HG02763 (cell line): ENCODE results near the gene C1orf105.
A peak's percentile ranks its signal among the peaks of the same experiment; 100 is the strongest.
"Not testable (repeated sequence)": the region's sequence is repeated elsewhere in the genome, so short reads cannot be mapped to it uniquely, and the experiment has no call there.

Experiments
- ATAC-seq: cut with Tn5 transposase; IDR thresholded peaks from one replicate; pipeline ENCODE4 v1.9.1; 2021; ENCODE audit warnings: mild to moderate bottlenecking, moderate library complexity; ENCODE audit not compliant: unreplicated experiment

C1orf105 gene

GRCh38 chr1:172420385-172420784 is at the start of gene C1orf105:
C1orf105 (plus strand) TSS chr1:172420685; CDS start chr1:172420886, 201 bp downstream.
- ATAC-seq, result no peak

GRCh38 chr1:172371646-172372045 is 48.8 kb upstream of the C1orf105 start:
- ATAC-seq, result not testable (repeated sequence)

GRCh38 chr1:172373864-172374263 is 46.6 kb upstream of the C1orf105 start:
- no peak for ATAC-seq

GRCh38 chr1:172375211-172375631 is 45.3 kb upstream of the C1orf105 start:
- no peak for ATAC-seq

- ATAC-seq, result no peak
These were observed 44.1 kb upstream of the C1orf105 start for GRCh38 chr1:172376431-172376830.

GRCh38 chr1:172377565-172377964 is 42.9 kb upstream of the C1orf105 start:
- ATAC-seq, result no peak

- no peak for ATAC-seq
These were observed 42.2 kb upstream of the C1orf105 start for GRCh38 chr1:172378109-172378760.

GRCh38 chr1:172380441-172381244 is 39.8 kb upstream of the C1orf105 start:
- peak; percentile 75 for ATAC-seq

GRCh38 chr1:172381946-172382345 is 38.5 kb upstream of the C1orf105 start:
- ATAC-seq, result no peak

- no peak for ATAC-seq
These were observed 38.1 kb upstream of the C1orf105 start for GRCh38 chr1:172382406-172382805.

GRCh38 chr1:172382990-172383389 is 37.5 kb upstream of the C1orf105 start:
- ATAC-seq, result no peak

GRCh38 chr1:172383536-172383935 is 36.9 kb upstream of the C1orf105 start:
- no peak for ATAC-seq

- ATAC-seq, result no peak
These were observed 35.8 kb upstream of the C1orf105 start for GRCh38 chr1:172384656-172385055.

- ATAC-seq, result no peak
These were observed 34.4 kb upstream of the C1orf105 start for GRCh38 chr1:172386046-172386445.

- ATAC-seq, result no peak
These were observed 32.0 kb upstream of the C1orf105 start for GRCh38 chr1:172388490-172388889.

GRCh38 chr1:172390301-172390682 is 30.2 kb upstream of the C1orf105 start:
- no peak for ATAC-seq

- peak; percentile 56 for ATAC-seq
These were observed 29.6 kb upstream of the C1orf105 start for GRCh38 chr1:172390683-172391551.

GRCh38 chr1:172391976-172392375 is 28.5 kb upstream of the C1orf105 start:
- no peak for ATAC-seq

- ATAC-seq, result no peak
These were observed 27.1 kb upstream of the C1orf105 start for GRCh38 chr1:172393354-172393753.

- peak; percentile 83 for ATAC-seq
These were observed 26.2 kb upstream of the C1orf105 start for GRCh38 chr1:172394141-172394751.

GRCh38 chr1:172394811-172395210 is 25.7 kb upstream of the C1orf105 start:
- ATAC-seq, result no peak
